Fibroblast of skin of scalp (primary cell): ENCODE measurements around the gene ZPBP2.
"Not testable (repeated sequence)": the region's sequence is repeated elsewhere in the genome, so short reads cannot be mapped to it uniquely, and the experiment has no call there.

Experiments used
- DNase-seq: peaks from one replicate; pipeline ENCODE4 v3.0.0-alpha.2; 2013

The ZPBP2 gene

GRCh38 chr17:39855911-39856649 is 11.9 kb upstream of the ZPBP2 start:
- not testable (repeated sequence) for DNase-seq

GRCh38 chr17:39861235-39861634 is 6.8 kb upstream of the ZPBP2 start:
- no peak for DNase-seq

GRCh38 chr17:39863244-39863917 is 4.6 kb upstream of the ZPBP2 start:
- DNase-seq: no peak

GRCh38 chr17:39863918-39864746 is 3.9 kb upstream of the ZPBP2 start, which contains the start of gene IKZF3:
TSS of gene IKZF3 (minus strand) at chr17:39864312. CDS start at chr17:39864126, 186 bp downstream.
- DNase-seq: peak; percentile 23

DNA sequence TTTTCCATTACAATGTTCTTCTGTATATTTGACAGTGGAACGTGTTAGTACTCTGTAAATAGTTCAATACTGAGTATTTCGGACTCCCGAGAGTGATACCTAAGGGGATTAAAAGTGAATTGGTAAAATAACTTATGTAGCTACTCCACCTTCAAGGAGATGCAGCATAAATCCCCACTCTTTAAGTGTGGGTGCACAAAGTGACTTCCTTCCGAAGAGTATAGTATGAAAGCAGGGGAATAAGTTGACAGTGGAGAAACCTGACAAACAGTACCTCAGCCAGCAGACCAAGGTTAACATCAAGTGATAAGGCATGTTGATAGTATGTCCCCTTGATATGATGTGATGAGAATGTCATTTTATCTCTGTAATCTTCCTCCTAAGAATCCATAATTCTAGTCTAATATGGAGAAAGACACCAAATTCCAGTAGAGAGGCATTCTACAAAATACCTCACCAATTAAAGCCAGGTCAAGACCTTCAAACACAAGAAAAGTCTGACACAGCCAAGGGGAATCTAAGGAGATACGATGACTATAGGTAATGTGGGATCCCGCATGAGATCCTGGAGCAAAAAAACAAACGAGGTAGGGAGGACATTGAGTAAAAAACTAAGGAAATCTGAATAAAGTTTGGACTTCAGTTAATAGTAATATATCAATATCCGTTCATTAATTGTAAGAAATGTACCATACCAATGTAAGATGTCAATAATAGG is 1.8 kb upstream of the ZPBP2 start:
- DNase-seq: no peak

DNA sequence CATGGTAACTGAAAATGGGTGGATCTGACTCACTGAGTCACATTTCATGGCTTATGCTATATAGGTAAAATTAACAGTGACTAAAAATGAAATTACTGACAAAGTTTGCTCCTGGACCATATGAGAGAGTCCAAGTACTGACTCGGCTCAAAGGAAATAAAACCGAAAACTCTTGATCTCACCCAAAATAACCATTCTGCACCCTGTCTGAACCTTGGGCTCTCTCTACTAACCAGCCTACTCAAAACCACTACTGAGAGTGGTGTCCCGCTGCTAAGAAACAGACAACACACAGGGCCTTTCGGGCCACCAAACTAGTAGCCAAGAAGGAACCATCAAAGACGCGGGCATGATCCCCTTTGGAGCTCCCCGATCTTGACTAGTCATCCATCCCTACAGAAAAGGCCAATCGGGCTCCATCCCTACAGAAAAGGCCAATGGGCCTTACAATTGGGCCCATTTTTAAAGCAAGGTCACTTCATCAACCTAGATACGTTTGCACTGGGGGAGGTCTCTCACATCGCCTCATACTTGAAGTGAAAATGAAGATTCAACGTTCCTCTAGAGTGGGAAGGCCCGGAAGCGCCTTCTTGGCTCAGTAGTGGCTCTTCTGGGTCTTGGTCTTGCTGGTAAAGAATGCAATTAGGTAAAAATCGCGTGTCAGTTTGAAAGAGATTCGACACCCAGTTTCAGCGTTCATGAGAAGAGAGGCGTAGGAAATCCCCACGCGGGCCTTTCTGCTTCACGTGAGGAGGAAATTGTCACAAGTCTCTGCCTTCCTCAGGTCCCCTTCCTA is 720 bp upstream of the ZPBP2 start:
- no peak for DNase-seq

DNA sequence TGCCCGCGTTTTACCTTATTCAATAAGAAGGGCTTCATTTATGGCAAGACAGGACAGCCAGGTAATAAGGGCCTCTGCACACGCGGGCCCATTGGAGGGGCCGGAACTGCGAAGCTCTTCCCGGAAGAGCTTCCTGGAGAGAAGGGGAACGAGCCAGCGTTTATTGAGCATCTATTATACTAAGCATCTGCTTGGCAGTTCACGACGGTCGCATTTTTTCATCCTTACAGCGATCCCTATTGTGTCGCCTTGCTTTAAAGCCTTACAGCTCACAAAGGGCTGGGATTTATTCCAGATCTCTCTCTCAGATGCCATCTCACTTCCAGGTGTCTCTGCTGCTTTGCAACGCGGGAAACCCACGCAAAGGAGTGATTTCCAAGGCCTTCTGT is 546 bp downstream of the ZPBP2 start:
- no peak for DNase-seq

DNA sequence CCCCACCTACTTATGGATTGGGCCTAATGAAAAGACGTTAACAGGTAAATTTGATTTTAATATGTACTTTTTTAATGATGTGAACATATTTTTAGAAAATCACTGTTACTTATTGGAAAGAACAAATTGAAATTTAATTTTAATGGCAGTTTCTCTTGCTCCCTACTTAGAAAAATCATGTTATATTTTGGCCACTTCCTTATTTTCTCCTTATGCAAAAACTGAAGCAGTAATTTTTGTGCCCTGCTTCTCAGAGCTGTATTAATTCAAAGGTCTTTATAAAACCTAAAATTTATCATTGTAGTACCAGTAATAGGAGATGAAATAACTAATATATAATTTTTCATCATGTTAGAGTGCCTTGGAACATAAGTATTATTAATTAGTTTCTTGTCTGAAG is 2.8 kb downstream of the ZPBP2 start:
- DNase-seq: no peak

DNA sequence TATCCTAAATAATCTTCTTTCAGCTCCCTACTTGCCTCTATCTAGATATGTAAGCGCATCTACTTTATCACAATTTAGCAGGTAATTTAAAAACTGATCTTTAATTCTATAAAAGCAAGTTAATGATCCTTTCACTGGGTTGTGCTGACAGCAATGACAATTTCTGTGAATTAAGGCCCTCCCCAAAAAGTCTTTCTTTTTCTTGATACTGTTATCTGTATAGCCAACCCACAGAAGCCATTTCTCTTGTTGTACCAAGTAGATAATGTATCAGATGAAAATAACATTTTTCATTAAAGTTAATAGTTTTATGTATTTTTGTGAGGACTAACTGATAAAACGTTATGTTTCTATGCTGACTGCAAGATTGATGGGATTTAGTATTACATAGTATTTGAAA is 3.8 kb downstream of the ZPBP2 start:
- no peak for DNase-seq

DNA sequence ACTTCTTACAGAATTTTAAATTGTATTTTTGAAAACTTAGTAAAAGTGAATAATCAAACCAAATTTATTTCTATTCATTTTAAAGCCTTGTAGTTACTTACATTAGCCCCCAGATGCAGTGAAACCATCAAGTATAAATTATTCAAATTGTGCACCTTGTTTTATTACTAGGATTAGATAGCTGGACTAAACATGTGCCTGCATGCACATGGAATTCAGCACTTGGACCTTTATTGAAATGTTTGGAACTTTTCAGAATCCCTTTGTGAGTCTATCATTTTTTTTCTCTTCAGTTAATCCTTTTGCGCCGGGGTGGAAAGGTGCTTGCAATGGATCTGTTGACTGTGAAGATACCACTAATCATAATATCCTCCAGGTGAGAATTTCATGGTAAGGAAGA is 4.7 kb downstream of the ZPBP2 start:
- DNase-seq: peak; percentile 46

GRCh38 chr17:39886102-39886501 is 18.1 kb downstream of the ZPBP2 start:
- DNase-seq: not testable (repeated sequence)

DNA sequence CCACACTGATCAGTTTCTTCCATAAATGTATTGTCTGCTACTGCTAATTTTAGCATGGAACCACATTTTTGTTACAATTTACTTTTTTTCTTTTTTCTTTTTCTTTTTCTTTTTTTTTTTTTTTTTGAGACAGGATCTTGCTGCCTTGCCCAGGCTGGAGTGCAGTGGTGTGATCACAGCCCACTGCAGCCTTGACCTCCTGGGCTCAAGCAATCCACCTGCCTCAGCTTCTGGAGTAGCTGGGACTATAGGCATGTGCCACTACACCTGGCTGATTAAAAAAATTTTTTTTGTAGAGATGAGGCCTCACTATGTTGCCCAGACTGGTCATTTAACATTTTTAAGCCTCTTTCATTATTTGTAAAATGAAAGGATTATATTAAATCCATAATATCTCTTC is 19.1 kb downstream of the ZPBP2 start:
- no peak for DNase-seq

DNA sequence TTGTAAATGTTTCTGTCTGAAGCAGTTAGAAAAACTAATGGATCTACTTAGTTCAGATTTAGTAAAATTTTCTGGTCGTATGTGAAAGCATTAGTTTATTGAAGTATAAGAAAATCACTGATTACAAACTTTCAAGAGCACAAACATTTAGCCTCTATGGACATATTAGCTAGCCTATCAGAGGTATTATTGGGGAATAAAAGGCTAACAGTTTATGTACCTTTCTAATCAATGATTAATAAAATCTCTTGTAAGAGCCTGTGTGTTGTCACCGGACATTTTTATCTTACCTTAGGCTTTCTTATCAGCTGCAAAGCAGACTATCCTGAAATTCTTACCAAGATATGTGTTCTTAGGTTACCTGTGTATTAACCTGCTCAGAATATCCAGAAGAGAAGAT is 21.2 kb downstream of the ZPBP2 start:
- no peak for DNase-seq

DNA sequence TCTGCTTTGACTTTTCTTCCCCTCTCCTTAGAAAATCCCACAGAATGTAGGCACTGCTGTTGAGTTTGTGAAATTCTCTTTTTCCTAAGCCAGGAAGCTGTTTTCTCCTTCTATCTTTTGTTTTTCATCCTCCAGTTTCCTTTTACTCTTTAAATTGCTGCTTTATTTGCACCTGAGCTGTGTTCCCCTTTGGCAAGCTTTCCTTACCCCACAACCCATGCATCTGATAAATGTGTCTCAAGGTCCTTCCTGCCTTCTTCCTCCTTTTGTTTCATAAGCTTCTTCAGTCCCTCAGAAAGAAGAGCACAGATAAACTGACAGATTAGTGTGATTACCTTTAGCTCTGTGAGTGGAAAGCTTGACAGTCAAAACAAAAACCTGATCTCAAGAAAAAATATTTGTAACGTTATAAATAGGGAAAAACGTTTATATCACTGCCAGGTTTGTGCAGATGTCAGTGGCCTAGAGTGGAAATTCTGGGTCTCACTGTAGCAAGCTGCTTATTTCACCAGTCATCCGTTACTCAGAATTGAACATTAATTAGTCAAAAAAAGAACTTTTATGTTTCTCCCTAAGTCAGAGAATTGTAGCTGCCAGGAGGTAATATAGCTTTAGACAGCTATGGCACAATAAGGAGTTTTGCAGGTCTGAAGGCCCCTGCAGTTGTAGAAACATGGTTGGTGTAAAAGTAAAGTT is 26.8 kb downstream of the ZPBP2 start:
- no peak for DNase-seq

GRCh38 chr17:39898088-39898487 is 30.1 kb downstream of the ZPBP2 start:
- DNase-seq: no peak

- no peak for DNase-seq
Measured at GRCh38 chr17:39899215-39899614, 31.2 kb downstream of the ZPBP2 start.

DNA sequence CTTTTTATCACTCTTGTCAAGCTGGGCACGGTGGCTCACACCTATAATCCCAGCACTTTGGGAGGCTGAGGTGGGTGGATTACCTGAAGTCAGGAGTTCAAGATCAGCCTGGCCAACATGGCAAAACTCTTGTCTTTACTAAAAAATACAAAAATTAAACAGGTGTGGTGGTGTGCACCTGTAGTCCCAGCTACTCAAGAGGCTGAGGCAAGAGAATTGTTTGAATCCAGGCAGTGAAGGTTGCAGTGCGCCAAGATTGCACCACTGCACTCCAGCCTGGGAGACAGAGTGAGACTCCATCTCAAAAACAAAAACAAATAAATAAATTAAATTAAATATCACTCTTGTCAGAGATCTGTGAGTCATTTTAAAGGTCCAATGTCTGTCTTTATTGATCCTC is 34.0 kb downstream of the ZPBP2 start:
- not testable (repeated sequence) for DNase-seq

DNA sequence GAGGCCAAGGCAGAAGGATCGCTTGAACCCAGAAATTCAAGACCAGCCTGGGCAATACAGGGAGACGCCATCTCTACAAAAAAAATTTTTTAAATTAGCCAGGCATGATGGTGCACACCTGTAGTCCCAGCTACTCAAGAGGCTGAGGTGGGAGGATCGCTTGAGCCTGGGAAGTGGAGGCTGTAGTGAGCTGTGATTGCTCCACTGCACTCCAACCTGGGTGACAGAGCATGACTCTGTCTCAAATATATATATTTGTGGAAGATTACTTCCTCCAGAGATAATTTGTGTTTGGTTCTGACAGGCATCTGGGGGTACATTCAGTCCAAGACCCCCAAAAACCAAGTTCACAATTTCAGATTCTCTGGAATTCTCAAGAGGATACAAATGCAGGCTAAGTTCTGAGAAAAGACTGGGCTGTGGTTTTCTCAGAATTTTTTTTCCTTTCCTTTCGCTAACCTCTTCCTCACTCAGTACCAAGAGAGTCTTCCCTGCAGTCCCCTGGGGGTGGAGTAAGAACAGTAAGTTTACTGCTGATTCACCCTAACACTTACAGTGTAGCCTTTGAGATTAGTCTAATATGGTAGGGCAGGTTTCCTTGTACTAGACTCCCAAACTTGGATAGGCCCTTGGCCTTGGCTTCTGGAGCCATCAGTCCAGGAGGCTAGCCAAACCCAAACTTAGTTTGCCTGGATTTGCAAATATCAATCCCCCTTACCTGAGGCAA is 35.3 kb downstream of the ZPBP2 start:
- peak; percentile 65 for DNase-seq

DNA sequence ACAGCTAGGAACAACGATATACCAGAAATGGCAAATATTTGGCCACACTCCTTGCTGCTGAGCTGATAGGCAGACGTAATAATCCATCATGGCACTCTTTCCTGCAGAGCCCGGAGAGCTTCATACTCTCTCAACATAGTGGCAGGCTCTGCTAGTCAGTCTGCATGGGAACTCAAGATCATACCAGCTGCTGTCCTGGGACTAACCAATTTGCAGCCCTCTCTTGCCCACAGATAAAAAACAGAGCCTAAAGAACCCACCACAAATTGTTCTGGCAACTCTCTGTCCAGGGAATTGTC is 36.9 kb downstream of the ZPBP2 start:
- DNase-seq: no peak

DNA sequence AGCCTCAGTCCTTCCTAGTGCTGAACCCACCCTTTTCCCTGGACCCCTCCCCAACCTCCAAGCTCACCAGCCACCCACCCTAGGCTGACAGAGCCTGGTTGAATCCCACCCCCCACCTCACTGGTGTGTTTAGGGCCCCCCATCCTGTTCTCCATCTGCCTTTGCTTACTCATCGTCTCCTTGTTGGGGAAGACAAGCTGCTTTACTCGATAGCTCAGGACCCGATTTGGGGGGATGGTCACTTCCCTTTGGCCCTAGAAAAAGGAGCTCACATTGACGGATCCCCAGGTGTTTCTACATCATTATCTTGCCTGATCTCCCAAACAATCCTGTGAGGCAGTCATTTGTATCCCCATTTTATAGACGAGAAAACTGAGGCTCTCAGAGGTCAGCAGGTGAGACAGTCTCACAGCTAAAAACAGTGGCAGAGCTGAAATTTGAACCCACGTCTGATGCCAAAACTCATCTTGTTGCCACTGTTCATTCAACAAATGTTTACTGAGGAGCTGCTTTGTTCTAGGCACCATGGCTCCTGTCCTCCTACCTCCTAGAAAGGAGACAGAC is 40.9 kb downstream of the ZPBP2 start:
- DNase-seq: no peak
